GM21360 (cell line): ENCODE results near the gene CDON.

Source experiments
- ATAC-seq: cut with Tn5 transposase; IDR thresholded peaks from one replicate; pipeline ENCODE4 v1.9.1; 2021; ENCODE audit warnings: mild to moderate bottlenecking, moderate library complexity; ENCODE audit not compliant: unreplicated experiment

The CDON gene

GRCh38 chr11:125957618-125958332 is 104.9 kb downstream of the CDON start:
- no peak for ATAC-seq

GRCh38 chr11:125956391-125957134 is 106.1 kb downstream of the CDON start:
- ATAC-seq, result no peak

DNA sequence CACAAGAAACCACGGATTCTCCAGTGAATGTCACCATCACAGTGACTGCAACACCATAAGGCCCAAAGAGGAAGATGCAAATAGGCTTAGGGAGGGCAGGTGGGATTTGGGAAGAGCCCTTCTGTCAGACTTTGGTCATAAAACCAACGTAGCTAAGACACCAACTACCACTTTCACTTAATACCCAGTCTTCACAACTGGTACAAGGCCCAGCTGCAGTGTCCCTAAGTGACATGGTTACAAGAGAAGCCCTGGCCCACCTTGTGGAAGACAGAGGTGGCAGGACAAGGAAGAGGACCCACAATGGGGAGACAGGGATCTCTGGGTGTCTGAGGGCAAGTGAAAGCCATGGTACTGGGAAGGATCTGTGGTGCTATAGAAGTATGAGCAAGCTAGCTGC is 106.8 kb downstream of the CDON start:
- ATAC-seq, result no peak

GRCh38 chr11:125954945-125955640 is 107.6 kb downstream of the CDON start:
- no peak for ATAC-seq

GRCh38 chr11:125954123-125954944 is 108.3 kb downstream of the CDON start:
- no peak for ATAC-seq

DNA sequence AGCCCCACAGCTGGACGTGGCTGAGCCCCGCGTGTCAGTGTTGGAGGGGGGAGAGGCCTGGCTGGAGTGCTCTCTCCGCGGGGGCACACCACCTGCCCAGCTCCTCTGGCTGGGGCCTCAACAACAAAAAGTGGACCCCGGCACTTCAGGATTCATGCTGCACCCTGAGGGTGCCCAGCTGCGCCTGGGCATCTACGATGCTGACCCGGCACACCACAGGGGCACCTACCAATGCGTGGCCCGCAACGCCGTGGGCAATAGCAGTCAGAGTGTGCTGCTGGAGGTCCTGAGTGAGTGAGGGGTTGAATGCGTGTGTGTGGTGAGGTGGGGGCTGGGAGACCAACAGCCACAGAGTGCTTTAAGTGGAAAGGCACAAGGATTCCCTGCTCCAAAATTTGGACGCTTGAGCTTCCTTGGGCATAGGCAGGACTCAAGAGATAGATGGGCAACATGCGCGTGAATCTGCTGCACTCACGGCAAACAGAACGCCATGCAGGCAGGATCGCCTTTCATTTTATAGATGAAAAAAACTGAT is 109.2 kb downstream of the CDON start:
- ATAC-seq, result no peak

GRCh38 chr11:125952973-125953372 is 109.7 kb downstream of the CDON start:
- ATAC-seq, result no peak

- ATAC-seq, result no peak
Observed at GRCh38 chr11:125952559-125952958, 110.1 kb downstream of the CDON start.

GRCh38 chr11:125951731-125952130 is 110.9 kb downstream of the CDON start:
- ATAC-seq, result no peak

DNA sequence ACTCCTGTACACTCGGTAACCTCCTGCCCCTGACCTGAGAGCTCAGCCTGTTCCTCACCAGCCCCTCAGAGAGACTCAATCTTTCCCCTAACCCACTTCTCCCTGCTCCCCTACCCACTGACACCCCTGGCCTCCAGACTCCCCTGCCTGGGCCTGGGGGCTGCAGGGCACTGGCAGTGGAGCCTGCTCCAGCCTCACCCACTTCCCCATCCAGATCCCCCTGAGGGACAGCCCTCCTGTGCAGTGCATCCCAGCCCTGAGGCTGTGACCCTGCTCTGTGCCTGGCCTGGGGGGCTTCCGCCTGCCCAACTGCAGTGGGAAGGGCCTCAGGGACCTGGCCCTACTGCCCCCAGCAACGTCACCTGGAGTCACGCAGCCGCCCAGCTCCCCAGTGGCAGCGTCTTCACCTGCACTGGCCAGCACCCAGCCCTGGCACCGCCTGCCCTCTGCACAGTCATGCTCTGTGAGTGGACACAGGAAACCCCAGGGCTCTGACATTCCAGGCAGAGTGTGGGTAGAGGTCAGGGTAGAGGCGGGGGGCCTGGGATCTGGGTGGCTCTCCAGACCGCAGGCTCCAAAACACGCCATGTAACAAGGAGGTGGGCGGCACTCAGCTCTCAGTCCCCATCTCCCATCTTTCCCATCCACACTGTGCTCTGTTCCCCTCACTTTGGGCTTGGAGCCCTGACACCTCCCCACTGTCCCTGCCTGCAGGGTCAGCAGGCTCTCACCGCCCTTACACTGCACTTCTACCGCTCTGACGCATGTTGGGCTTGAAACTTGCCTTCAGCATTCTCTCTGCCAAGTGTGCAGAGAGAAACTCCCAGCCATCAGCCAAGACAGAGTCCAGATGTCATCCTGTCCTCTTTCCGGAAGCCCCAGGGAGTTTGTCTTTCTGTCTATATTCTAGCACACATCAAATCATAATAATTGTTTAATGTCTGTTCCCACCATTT is 111.7 kb downstream of the CDON start:
- ATAC-seq, result no peak

- ATAC-seq, result no peak
Observed at GRCh38 chr11:125950178-125950490, 112.5 kb downstream of the CDON start.

DNA sequence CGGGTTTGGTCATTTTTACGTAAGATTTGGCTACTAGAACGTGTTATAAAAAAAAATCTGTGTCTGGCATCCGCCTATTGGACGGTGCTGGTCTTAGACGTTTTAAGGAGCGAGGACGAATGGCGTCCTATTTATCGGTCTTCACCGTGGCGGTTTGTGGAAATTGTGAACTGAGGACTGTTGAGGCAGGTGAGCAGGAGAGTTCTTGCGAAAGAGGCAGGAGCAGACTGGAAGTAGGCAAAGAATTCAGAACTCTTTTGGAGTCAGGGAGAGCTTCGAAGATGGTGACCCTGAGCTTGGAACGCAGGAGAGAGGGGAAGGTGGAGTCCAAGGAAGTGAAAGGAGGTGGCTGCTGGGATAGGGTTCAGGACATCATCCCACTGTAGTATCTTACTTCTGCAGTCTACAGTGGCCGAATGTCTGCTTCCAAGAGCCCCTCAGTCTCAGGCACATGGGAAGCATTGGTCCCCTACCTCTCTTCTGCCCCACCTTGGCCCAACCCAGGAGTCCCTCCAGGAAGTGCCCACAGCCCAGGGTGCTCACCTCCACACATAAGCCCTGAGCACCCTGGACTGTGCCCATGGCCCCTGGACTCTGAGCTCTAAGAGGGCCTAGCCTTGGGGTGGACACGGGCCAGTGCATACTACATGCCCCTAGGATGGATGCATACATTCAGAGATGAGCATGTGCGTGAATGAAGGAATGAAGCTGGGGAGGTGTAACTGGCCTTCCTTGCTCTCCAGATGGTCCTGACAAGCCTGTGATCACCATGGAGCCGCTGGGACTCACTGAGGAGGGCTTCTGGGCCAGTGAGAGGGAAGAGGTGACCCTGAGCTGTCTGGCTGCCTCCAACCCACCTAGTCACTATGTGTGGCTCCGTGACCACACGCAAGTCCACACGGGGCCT is 113.1 kb downstream of the CDON start:
- no peak for ATAC-seq

- no peak for ATAC-seq
Observed at GRCh38 chr11:125948278-125949051, 114.2 kb downstream of the CDON start.

DNA sequence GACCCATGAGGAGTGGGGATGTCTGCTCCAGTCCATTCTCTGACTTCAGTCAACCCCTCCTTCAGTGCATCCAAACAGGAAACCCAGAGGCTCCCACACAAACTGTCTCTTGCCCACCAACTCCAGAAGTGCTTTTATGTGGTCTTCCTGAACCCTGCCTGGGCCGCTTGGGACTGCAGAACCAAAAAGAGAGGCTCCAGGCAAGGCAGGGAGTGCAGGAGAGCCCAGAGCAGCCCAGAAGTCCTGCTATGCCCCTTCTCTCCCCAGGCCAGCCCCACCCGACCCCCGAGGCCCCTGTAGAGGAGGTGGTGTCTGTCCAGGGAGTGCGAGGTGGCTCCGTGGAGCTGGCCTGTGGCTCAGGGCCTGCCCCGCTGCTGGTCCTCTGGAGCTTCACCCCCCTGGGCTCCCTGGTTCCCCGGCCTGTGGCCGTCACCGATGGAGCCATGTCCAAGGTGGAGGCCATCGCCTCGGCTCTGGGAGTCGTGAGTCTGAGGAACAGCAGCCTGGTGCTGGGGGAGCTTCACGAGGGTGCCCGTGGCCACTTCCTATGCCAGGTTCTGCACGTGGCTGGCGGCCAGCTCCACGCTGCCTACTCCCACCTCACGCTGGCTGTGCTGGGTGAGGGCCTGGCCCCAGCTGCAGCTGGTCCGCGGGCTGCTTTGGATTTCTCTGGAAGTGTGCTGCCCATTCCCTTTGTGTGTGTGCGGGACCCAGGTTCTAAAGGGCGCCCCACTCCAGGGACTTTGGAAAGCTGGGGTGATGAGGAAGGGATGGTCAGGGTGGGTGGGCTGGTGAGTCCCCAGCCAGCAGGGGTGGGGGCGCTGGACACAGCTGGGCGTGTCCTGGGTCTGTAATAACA is 115.0 kb downstream of the CDON start:
- ATAC-seq, result no peak

GRCh38 chr11:125946712-125947418 is 115.8 kb downstream of the CDON start:
- ATAC-seq, result no peak

GRCh38 chr11:125945797-125946520 is 116.7 kb downstream of the CDON start, which contains the start of gene VSIG10L2:
VSIG10L2 (plus strand) TSS chr11:125946044; CDS start chr11:125946056, 12 bp downstream.
- ATAC-seq, result no peak
